ENCODE measurements around the gene OSTN. TPM values are rescaled to one million over a fixed set of nuclear protein-coding genes. Genes with fewer than 3 reads are reported as not detected.

The OSTN gene
- total and polyA plus RNA-seq, 8 donors, result 0.70 TPM; not detected in 7

DNA sequence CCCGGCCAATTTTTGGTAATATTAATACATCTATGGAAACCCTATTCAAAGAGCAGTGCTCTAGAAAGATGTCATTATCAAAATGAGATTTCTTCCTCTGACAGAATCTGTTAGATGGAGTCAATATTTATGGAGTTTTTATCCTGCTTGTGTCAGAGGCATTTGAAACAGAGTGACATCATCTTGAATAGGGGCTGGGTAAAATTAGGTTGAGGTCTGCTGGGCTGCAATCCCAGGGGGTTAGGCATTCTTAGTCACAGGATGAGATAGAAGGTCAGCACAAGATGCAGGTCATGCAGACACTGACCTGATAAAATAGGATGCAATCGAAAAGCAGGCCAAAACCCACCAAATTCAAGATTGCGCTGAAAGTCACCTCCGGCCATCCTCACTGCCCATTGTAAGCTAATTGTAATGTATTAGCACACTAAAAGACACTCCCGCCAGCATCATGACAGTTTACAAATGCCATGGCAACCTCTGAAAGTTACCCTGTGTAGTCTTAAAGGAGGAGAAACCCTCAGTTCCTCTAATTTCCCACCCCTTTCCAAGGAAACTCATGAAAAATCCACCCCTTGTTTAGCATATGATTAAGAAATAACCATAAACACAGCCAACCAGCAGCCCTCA is 102.9 kb downstream of the OSTN start:
- FAIRE-seq (no peak), ATAC-seq (no peak)
- intact Hi-C loops (cut with DNase I), result no loop called here

DNA sequence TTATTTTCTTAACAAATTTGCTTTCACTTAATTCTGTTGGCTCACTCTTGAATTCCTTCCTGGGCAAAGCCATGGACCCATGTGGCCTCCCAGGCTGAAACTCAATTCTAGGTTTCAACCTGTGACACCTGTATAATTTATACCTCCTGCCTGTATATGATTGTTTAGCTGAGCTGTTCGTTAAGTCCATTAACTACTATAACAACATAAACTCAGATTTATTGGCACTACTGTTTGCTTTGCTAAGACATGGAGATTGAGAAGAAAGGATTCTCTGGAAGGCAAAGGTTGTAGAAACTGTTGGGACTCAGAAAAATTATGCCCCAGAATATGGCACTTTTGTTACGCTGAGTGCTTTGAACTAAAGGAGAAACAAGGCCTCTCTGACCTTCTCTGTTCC is 103.4 kb downstream of the OSTN start:
- FAIRE-seq (no peak), DNase-seq (no peak), ATAC-seq (no peak)
- Histone ChIP-seq H3K9me3 (no peaks in the 10 kb centered on the region), H3K27me3 (no peaks in the 10 kb centered on the region), H3K27ac (no peak overlapping the region), H3K4me3 (no peak overlapping the region), H3K4me1 (no peaks in the 10 kb centered on the region), H3K36me3 (no peaks in the 10 kb centered on the region)
- intact Hi-C loops (cut with DNase I), result no loop called here
- 69 to 86% methylated on average over 2 of the region's 2 CpGs for WGBS, 2 donors
- TF ChIP-seq, protein P1, sequence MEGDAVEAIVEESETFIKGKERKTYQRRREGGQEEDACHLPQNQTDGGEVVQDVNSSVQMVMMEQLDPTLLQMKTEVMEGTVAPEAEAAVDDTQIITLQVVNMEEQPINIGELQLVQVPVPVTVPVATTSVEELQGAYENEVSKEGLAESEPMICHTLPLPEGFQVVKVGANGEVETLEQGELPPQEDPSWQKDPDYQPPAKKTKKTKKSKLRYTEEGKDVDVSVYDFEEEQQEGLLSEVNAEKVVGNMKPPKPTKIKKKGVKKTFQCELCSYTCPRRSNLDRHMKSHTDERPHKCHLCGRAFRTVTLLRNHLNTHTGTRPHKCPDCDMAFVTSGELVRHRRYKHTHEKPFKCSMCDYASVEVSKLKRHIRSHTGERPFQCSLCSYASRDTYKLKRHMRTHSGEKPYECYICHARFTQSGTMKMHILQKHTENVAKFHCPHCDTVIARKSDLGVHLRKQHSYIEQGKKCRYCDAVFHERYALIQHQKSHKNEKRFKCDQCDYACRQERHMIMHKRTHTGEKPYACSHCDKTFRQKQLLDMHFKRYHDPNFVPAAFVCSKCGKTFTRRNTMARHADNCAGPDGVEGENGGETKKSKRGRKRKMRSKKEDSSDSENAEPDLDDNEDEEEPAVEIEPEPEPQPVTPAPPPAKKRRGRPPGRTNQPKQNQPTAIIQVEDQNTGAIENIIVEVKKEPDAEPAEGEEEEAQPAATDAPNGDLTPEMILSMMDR (IDR thresholded peaks at IDR 0.05), result no peak

More for the DNA sequence above, 102.9 kb downstream of the OSTN start:
- Histone ChIP-seq H3K4me3 (no peak overlapping the region), H3K4me1 (no peaks in the 10 kb centered on the region), H3K27ac (no peak overlapping the region), H3K36me3 (no peaks in the 10 kb centered on the region), H3K9me3 (no peaks in the 10 kb centered on the region), H3K27me3 (no peaks in the 10 kb centered on the region)
- 88 to 91% methylated on average over 5 of the region's 5 CpGs for whole genome bisulfite sequencing, 2 donors
- TF ChIP-seq, protein P1 (IDR thresholded peaks at IDR 0.05), result no peak
- DNase-seq, result no peak

DNA sequence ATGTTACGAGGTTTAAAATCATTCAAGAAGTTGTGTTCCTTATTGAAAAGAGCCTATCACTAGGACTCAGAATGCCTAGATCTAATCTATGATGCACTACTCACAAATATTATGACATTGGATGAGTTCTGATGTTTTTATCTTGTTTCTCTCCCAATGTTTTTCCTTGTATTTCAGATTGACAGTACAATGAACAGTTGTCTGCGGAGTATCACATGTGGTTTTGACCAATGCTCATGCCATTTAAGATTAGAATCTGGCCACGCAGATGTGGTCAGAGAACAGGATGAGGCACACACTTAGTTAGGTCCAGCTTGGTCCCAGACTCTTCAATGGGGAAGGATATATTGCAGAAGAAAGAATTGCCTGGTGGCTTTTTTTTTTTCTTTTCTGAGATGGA is 104.6 kb downstream of the OSTN start:
- ATAC-seq, result no peak
- no peak for DNase-seq
- WGBS, 2 donors, result 78 to 85% methylated on average over 3 of the region's 3 CpGs
- TF ChIP-seq, protein P1 (IDR thresholded peaks at IDR 0.05), result no peak
- no peaks in the 10 kb centered on the region for H3K4me1 ChIP-seq
- no peak overlapping the region for H3K4me3 ChIP-seq
- no peak overlapping the region for H3K27ac ChIP-seq
- no peaks in the 10 kb centered on the region for H3K27me3 ChIP-seq
- no peaks in the 10 kb centered on the region for H3K9me3 ChIP-seq
- intact Hi-C loops (cut with DNase I), result no loop called here
- no peaks in the 10 kb centered on the region for H3K36me3 ChIP-seq
- FAIRE-seq, result no peak

DNA sequence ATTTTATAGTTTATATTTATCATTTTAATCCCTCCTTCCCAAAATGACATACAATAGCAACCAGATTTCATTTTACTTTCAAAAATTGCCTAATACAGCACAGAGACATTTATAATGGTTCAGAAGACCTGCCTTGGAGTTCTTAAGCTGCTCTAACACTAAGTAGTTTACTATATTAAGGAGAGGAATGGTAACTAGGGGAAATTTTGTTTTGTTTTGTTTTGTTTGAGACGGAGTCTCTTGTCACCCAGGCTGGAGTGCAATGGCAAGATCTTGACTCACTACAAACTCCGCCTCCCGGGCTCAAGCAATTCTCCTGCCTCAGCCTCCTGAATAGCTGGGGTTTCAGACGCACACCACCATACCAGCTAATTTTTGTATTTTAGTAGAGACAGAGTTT is 107.4 kb downstream of the OSTN start:
- no peak overlapping the region for H3K27ac ChIP-seq
- ATAC-seq (no peak), DNase-seq (no peak), FAIRE-seq (no peak)
- intact Hi-C loops (cut with DNase I), result no loop called here
- no peaks in the 10 kb centered on the region for H3K9me3 ChIP-seq
- no peaks in the 10 kb centered on the region for H3K4me1 ChIP-seq
- TF ChIP-seq, protein P1 (IDR thresholded peaks at IDR 0.05), result no peak
- H3K36me3 ChIP-seq, result no peaks in the 10 kb centered on the region
- no peaks in the 10 kb centered on the region for H3K27me3 ChIP-seq
- H3K4me3 ChIP-seq, result no peak overlapping the region
- WGBS, 2 donors, result 90 to 94% methylated on average over 4 of the region's 4 CpGs

DNA sequence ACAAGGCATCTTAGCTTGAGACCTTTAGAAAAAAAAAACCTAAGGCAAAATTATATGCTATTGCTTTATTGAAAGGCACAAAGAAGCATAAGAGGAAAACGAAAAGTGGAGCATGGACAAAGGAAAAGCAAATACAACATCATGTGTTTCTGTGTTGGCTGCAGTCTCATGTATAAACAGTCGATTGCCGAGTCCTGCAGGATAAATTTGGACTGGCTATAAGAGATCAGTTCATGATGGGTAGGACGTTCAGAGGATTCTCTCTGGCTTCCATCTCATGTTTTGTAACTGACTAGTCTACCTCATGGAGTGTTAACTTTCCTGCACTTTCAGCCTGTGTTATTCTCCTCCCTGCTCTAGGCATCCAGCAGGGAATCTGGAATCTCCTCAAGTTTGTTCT is 108.3 kb downstream of the OSTN start:
- DNase-seq, result no peak
- intact Hi-C loops (cut with DNase I), result no loop called here
- Histone ChIP-seq H3K27me3 (no peaks in the 10 kb centered on the region), H3K4me1 (no peaks in the 10 kb centered on the region), H3K36me3 (no peaks in the 10 kb centered on the region), H3K27ac (no peak overlapping the region), H3K9me3 (no peaks in the 10 kb centered on the region), H3K4me3 (no peak overlapping the region)
- whole genome bisulfite sequencing, 2 donors, result 58 to 64% methylated on average over 4 of the region's 4 CpGs
- ATAC-seq, result no peak
- TF ChIP-seq, protein P1 (IDR thresholded peaks at IDR 0.05), result no peak
- FAIRE-seq, result no peak
